ENCODE measurements around the gene TNNT1. TPM values are rescaled to one million over a fixed set of nuclear protein-coding genes. Genes with fewer than 3 reads are reported as not detected.

The TNNT1 gene
- polyA plus RNA-seq, 1 of the 3 experiments (the other 2 are of a cell fraction): 39.5 TPM

- peaks cover 16 to 26% of the 10 kb centered on the region in 2 experiments for H3K36me3 ChIP-seq (replicated peaks in 1 of 2; ENCODE audit: control insufficient read depth in 1 of 2, insufficient read depth in 2 of 2, low read length in 1 of 2)
- no peak overlapping the region for H3K9ac ChIP-seq
- no peaks in the 10 kb centered on the region for H3K9me2 ChIP-seq
- no peak overlapping the region for H2AFZ ChIP-seq (ENCODE audit: low read depth)
- no peaks in the 10 kb centered on the region for H3K9me3 ChIP-seq
- no peak overlapping the region for H3K4me2 ChIP-seq
- no peaks in the 10 kb centered on the region for H3F3A ChIP-seq (replicated peaks; ENCODE audit: insufficient read depth)
- no peak overlapping the region for H3K27ac ChIP-seq (ENCODE audit: low read depth in 2 of 2, low read length in 1 of 2)
- POLR2A ChIA-PET: no interaction called here
- DNase-seq: no peak
- H4K20me1 ChIP-seq (ENCODE audit: insufficient read depth): peaks cover 18% of the 10 kb centered on the region; the same call in 1 of the 2 replicates
- no peaks in the 10 kb centered on the region for H3K27me3 ChIP-seq (ENCODE audit: insufficient read depth)
- no peaks in the 10 kb centered on the region for H3K4me1 ChIP-seq (ENCODE audit: control insufficient read depth in 1 of 2, insufficient read depth in 2 of 2, low read depth in 1 of 2, low read length in 1 of 2)
- WGBS (ENCODE audit: low lambda C conversion rate): 96% methylated on average over 5 of the region's 6 CpGs
- no peak for TF ChIP-seq NRF1 (IDR thresholded peaks at IDR 0.05; ENCODE audit: low read depth, low read length)
- TF ChIP-seq FOSL2 (IDR thresholded peaks at IDR 0.05; ENCODE audit: borderline replicate concordance, low read depth): no peak
- no peak for TF ChIP-seq EP300 (IDR thresholded peaks at IDR 0.05; ENCODE audit: borderline replicate concordance in 1 of 2, low read depth in 1 of 2, low read length in 1 of 2)
- no peak for TF ChIP-seq GATA2 (CRISPR knock-in tag; IDR thresholded peaks at IDR 0.05)
- TF ChIP-seq CTCF (IDR thresholded peaks at IDR 0.05): no peak
- TF ChIP-seq ELF1 (IDR thresholded peaks at IDR 0.05): no peak
- TF ChIP-seq RFX5 (IDR thresholded peaks at IDR 0.05; ENCODE audit: low read length): no peak
- no peak for TF ChIP-seq TAF1 (IDR thresholded peaks at IDR 0.05; ENCODE audit: borderline replicate concordance, low read depth, low read length)
- TF ChIP-seq CHD2 (IDR thresholded peaks at IDR 0.05; ENCODE audit: low read length, partially characterized antibody): no peak
- TF ChIP-seq REST (IDR thresholded peaks at IDR 0.05; ENCODE audit: low read depth, low read length): no peak
- H3K4me3 ChIP-seq (ENCODE audit: low read depth in 2 of 2, low read length in 1 of 2): no peak overlapping the region
- peaks cover 64% of the 10 kb centered on the region for H3K79me2 ChIP-seq (ENCODE audit: insufficient read depth)
- CTCF ChIA-PET: interaction anchor here (0.7 to 2.1 kb wide), 2 partner anchors 18 to 54 kb away, joined by 3 to 15 read pairs; no protein-coding TSS in a partner anchor
These were observed 42.4 kb downstream of the TNNT1 start for GRCh38 chr19:55106591-55106990.

GRCh38 chr19:55105237-55105636, 43.8 kb downstream of the TNNT1 start:
- Histone ChIP-seq H3K27ac (ENCODE audit: low read depth in 2 of 2, low read length in 1 of 2) (no peak overlapping the region), H3K27me3 (ENCODE audit: insufficient read depth) (no peaks in the 10 kb centered on the region), H3K9ac (no peak overlapping the region), H4K20me1 (ENCODE audit: insufficient read depth) (peaks cover 15% of the 10 kb centered on the region; the same call in 1 of the 2 replicates), H3K9me2 (no peaks in the 10 kb centered on the region), H3K4me2 (no peak overlapping the region), H2AFZ (ENCODE audit: low read depth) (no peak overlapping the region), H3F3A (replicated peaks; ENCODE audit: insufficient read depth) (no peaks in the 10 kb centered on the region), H3K36me3 (replicated peaks in 1 of 2; ENCODE audit: control insufficient read depth in 1 of 2, insufficient read depth in 2 of 2, low read length in 1 of 2) (peaks cover 18 to 26% of the 10 kb centered on the region in 2 experiments), H3K9me3 (no peaks in the 10 kb centered on the region), H3K4me3 (ENCODE audit: low read depth in 2 of 2, low read length in 1 of 2) (no peak overlapping the region), H3K79me2 (ENCODE audit: insufficient read depth) (peaks cover 55% of the 10 kb centered on the region), H3K4me1 (ENCODE audit: control insufficient read depth in 1 of 2, insufficient read depth in 2 of 2, low read depth in 1 of 2, low read length in 1 of 2) (no peaks in the 10 kb centered on the region)
- WGBS (ENCODE audit: low lambda C conversion rate): 82% methylated on average over 2 of the region's 2 CpGs
- ChIA-PET CTCF (interaction anchor here (2.1 kb wide), 1 partner anchor 16 kb away, joined by 15 read pairs; no protein-coding TSS in a partner anchor), POLR2A (no interaction called here)
- no peak for DNase-seq
- TF ChIP-seq YY1 (IDR thresholded peaks at IDR 0.05; ENCODE audit: low read depth): no peak
- no peak for TF ChIP-seq IRF3 (IDR thresholded peaks at IDR 0.05; ENCODE audit: low read depth, low read length)
- no peak for TF ChIP-seq USF1 (IDR thresholded peaks at IDR 0.05; ENCODE audit: borderline replicate concordance, low read depth)
- TF ChIP-seq FOXM1 (IDR thresholded peaks at IDR 0.05; ENCODE audit: low read depth): no peak
- no peak for TF ChIP-seq USF2 (IDR thresholded peaks at IDR 0.05; ENCODE audit: borderline replicate concordance, low read depth, low read length)
- no peak for TF ChIP-seq GABPA (IDR thresholded peaks at IDR 0.05; ENCODE audit: low read depth)
- TF ChIP-seq CTCF (IDR thresholded peaks at IDR 0.05): no peak
